HCT116 (cell line): ENCODE results near the gene ZSCAN21. TPM values are rescaled to one million over a fixed set of nuclear protein-coding genes. Genes with fewer than 3 reads are reported as not detected.

Source experiments
- ATAC-seq: fragments of 200-7000 bp; cut with Tn5 transposase; 2 replicates; pipeline ENCODE4 v1.9.1; 2020; ENCODE audit warnings: mild to moderate bottlenecking, moderate library complexity
- BruUV-seq: library from RNA; stranded (reverse); fragments of 400-500 nt; replicated peaks from 2 replicates; lab custom pipeline; 2021; lab: Mats Ljungman, UMichigan
- CTCF ChIA-PET: fragments of 300-600 bp; sonication (Branson Sonifier 250); formaldehyde crosslinking; loops from one replicate; lab custom pipeline; 2021; ENCODE audit warnings: antibody characterized with exemption; lab: Charles Lee
- POLR2A ChIA-PET: fragments of 300-600, 350-600 bp; sonication (Branson Sonifier 250); formaldehyde crosslinking; loops from one replicate; lab custom pipeline; 2021; ENCODE audit warnings: antibody characterized with exemption; lab: Charles Lee
- RAD21 ChIA-PET, 2 experiments: fragments of 300-600 bp; sonication (Branson Sonifier 250); formaldehyde crosslinking; loops; one replicate each; lab custom pipeline; 2023; ENCODE audit warnings: low total read pairs in 2 of 2; ENCODE audit not compliant: uncharacterized antibody in 2 of 2, unreplicated experiment in 2 of 2, low non-redundant PET in 1 of 2; lab: Charles Lee
- DNase-seq: peaks from one replicate; pipeline ENCODE4 v3.0.0-alpha.2; 2010; ENCODE audit warnings: low read depth, low spot score
- H2AFZ ChIP-seq: fragments of 200-600 bp; shearing (Covaris generic), sonication (generic); 2 replicates; pipeline ENCODE4 v1.6.1; 2017; ENCODE audit warnings: low read depth, mixed run types, mixed read lengths, antibody characterized with exemption, low read length; ENCODE audit not compliant: poor library complexity, severe bottlenecking
- H3K27ac ChIP-seq: 2 replicates; pipeline ENCODE4 v1.5.1; 2012; ENCODE audit warnings: low read depth, low read length
- H3K27me3 ChIP-seq: fragments of 200-600 bp; sonication (generic); 2 replicates; pipeline ENCODE4 v1.6.1; 2016; ENCODE audit warnings: mixed run types, low read length, mixed read lengths; ENCODE audit not compliant: insufficient read depth
- H3K36me3 ChIP-seq, 2 experiments: fragments of 200-500 bp in 1 of 2; fragments of 200-600 bp in 1 of 2; sonication (Bioruptor generic) in 1 of 2; sonication (generic) in 1 of 2; 2 replicates each; pipeline versions ENCODE4 v1.5.1 to v1.6.1; 2014 to 2016; ENCODE audit warnings: low read length in 2 of 2, inconsistent platforms in 1 of 2, mixed read lengths in 1 of 2, mixed run types in 1 of 2; ENCODE audit not compliant: insufficient read depth in 2 of 2, control insufficient read depth in 1 of 2
- H3K4me1 ChIP-seq, 2 experiments: fragments of 200-600 bp in 1 of 2; sonication (generic) in 1 of 2; 2 replicates each; pipeline versions ENCODE4 v1.5.1 to v1.6.1; 2012 to 2017; ENCODE audit warnings: low read length in 2 of 2, inconsistent platforms in 1 of 2, mild to moderate bottlenecking in 1 of 2, mixed read lengths in 1 of 2, mixed run types in 1 of 2, moderate library complexity in 1 of 2; ENCODE audit not compliant: insufficient read depth in 2 of 2, control insufficient read depth in 1 of 2
- H3K4me2 ChIP-seq: fragments of 200-600 bp; sonication (generic); 2 replicates; pipeline ENCODE4 v1.6.1; 2017; ENCODE audit warnings: mixed run types, low read length, mixed read lengths
- H3K4me3 ChIP-seq, 2 experiments: fragments of 200-600 bp in 1 of 2; sonication (generic) in 1 of 2; replicated peaks in 1 of 2; 2 replicates each; pipeline ENCODE4 v1.5.1; 2011 to 2016; ENCODE audit warnings: low read length in 2 of 2, control low read depth in 1 of 2, low read depth in 1 of 2, mild to moderate bottlenecking in 1 of 2, mixed read lengths in 1 of 2, mixed run types in 1 of 2
- H3K79me2 ChIP-seq: fragments of 200-600 bp; sonication (generic); 2 replicates; pipeline ENCODE4 v1.6.1; 2017; ENCODE audit warnings: mild to moderate bottlenecking, mixed run types, low read length, moderate library complexity, mixed read lengths; ENCODE audit not compliant: insufficient read depth
- H3K9ac ChIP-seq: fragments of 200-600 bp; sonication (generic); 2 replicates; pipeline ENCODE4 v1.6.1; 2016; ENCODE audit warnings: low read length, mixed read lengths
- H3K9me2 ChIP-seq: fragments of 200-600 bp; sonication (generic), shearing (Covaris generic); 2 replicates; pipeline ENCODE4 v1.6.1; 2017; ENCODE audit warnings: mixed run types, mild to moderate bottlenecking, moderate library complexity; ENCODE audit not compliant: insufficient read depth
- H3K9me3 ChIP-seq, 2 experiments: fragments of 200-500 bp in 1 of 2; fragments of 200-600 bp in 1 of 2; sonication (Bioruptor generic) in 1 of 2; sonication (generic) in 1 of 2; 2 replicates each; pipeline ENCODE4 v1.6.1; 2014 to 2017; ENCODE audit warnings: low read length in 2 of 2, mixed read lengths in 2 of 2, inconsistent platforms in 1 of 2, low read depth in 1 of 2, mild to moderate bottlenecking in 1 of 2, mixed run types in 1 of 2, moderate library complexity in 1 of 2; ENCODE audit not compliant: control insufficient read depth in 1 of 2, insufficient read depth in 1 of 2
- H4K20me1 ChIP-seq: fragments of 200-600 bp; sonication (generic), shearing (Covaris generic); 2 replicates; pipeline ENCODE4 v1.6.1; 2017; ENCODE audit warnings: mixed run types, mild to moderate bottlenecking, moderate library complexity; ENCODE audit not compliant: insufficient read depth
- CBX3 ChIP-seq: IDR thresholded peaks from 2 replicates; pipeline ENCODE4 v1.6.1; 2012; ENCODE audit warnings: low read depth
- EGR1 ChIP-seq: IDR thresholded peaks from 2 replicates; pipeline ENCODE4 v1.6.1; 2012; ENCODE audit warnings: low read depth
- EZH2 ChIP-seq: fragments of 200-600 bp; sonication (generic); IDR thresholded peaks from 2 replicates; pipeline ENCODE4 v1.6.1; 2017; ENCODE audit warnings: antibody characterized with exemption, mixed run types
- EZH2phosphoT487 ChIP-seq: fragments of 200-600 bp; IDR thresholded peaks from 2 replicates; pipeline ENCODE4 v1.6.1; 2018; ENCODE audit warnings: antibody characterized with exemption, borderline replicate concordance
- FOSL1 ChIP-seq: IDR thresholded peaks from 2 replicates; pipeline ENCODE4 v1.6.1; 2012; ENCODE audit warnings: low read depth
- POLR2A ChIP-seq: IDR thresholded peaks from 2 replicates; pipeline ENCODE4 v1.7.0; 2011; ENCODE audit warnings: borderline replicate concordance; ENCODE audit not compliant: insufficient read depth, insufficient read length; ENCODE audit errors: extremely low read depth
- RAD21 ChIP-seq: IDR thresholded peaks from 2 replicates; pipeline ENCODE4 v1.6.1; 2012; ENCODE audit warnings: low read depth, mild to moderate bottlenecking
- SIN3A ChIP-seq: IDR thresholded peaks from 2 replicates; pipeline ENCODE4 v1.6.1; 2012; ENCODE audit warnings: low read depth
- SRF ChIP-seq: IDR thresholded peaks from 2 replicates; pipeline ENCODE4 v1.6.1; 2012; ENCODE audit warnings: low read depth
- TCF7L2 ChIP-seq: IDR thresholded peaks from 2 replicates; pipeline ENCODE4 v1.7.0; 2011; ENCODE audit warnings: borderline replicate concordance, inconsistent platforms; ENCODE audit not compliant: insufficient read depth, insufficient read length; ENCODE audit errors: extremely low read depth
- YY1 ChIP-seq: IDR thresholded peaks from 2 replicates; pipeline ENCODE4 v1.6.1; 2011; ENCODE audit warnings: low read length, low read depth, moderate library complexity, mild to moderate bottlenecking; ENCODE audit not compliant: insufficient replicate concordance; ENCODE audit errors: extremely low read depth
- intact Hi-C: fragments of 100-400 bp; cut with micrococcal nuclease; formaldehyde crosslinking; loops from 2 replicates; pipeline ENCODE4 v1.10.0; 2022
- total RNA-seq: library from RNA; stranded (reverse); gene quantifications from one replicate; pipeline ENCODE4 v1.2.1, GENCODE V29; 2021; ENCODE audit not compliant: unreplicated experiment
- TF ChIP-seq, protein P1 (sequence below): IDR thresholded peaks from 2 replicates; pipeline ENCODE4 v1.6.1; 2012; ENCODE audit warnings: low read depth
- TF ChIP-seq, protein P2 (sequence below): IDR thresholded peaks from 2 replicates; pipeline ENCODE4 v1.6.1; 2012
- TF ChIP-seq, protein P3 (sequence below), 3 experiments: fragments of 200-600 bp in 1 of 3; sonication (generic) in 1 of 3; IDR thresholded peaks in 2 of 3; conservative IDR thresholded peaks in 1 of 3; 2 replicates each; pipeline ENCODE4 v1.5.1; 2012 to 2017; ENCODE audit warnings: low read depth in 2 of 3, low read length in 2 of 3, antibody characterized with exemption in 1 of 3, borderline replicate concordance in 1 of 3, control low read depth in 1 of 3, mild to moderate bottlenecking in 1 of 3, mixed read lengths in 1 of 3, mixed run types in 1 of 3, moderate library complexity in 1 of 3; ENCODE audit not compliant: insufficient read depth in 1 of 3
- TF ChIP-seq, protein P4 (sequence below): IDR thresholded peaks from 2 replicates; pipeline ENCODE4 v1.6.1; 2011; ENCODE audit warnings: mild to moderate bottlenecking, low read length, moderate library complexity; ENCODE audit not compliant: insufficient replicate concordance; ENCODE audit errors: extremely low read depth

ZSCAN21 gene
- total RNA-seq, 1 experiment from 2014 or later = 10.3 TPM

DNA sequence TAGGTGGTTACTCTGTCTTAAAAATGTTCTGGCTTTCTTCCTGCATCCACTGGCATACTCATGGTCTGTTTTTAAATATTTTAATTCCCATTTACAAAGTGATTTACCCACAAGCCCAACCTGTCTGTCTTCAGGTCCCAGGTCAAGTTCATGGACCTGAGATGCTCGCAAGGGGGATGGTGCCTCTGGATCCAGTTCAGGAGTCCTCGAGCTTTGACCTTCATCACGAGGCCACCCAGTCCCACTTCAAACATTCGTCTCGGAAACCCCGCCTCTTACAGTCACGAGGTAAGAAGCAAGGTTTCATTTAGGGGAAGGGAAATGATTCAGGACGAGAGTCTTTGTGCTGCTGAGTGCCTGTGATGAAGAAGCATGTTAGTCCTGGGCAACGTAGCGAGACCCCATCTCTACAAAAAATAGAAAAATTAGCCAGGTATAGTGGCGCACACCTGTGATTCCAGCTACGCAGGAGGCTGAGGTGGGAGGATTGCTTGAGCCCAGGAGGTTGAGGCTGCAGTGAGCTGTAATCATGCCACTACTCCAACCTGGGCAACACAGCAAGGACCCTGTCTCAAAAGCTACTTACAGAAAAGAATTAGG lies 25.5 kb upstream of the ZSCAN21 start:
- ChIA-PET CTCF (no interaction called here), POLR2A (no interaction called here), RAD21 (no interaction called here)
- H4K20me1 ChIP-seq = no peaks in the 10 kb centered on the region; the same call in 1 of the 2 replicates
- no peaks in the 10 kb centered on the region for H3K9me3 ChIP-seq
- no peak overlapping the region for H3K27ac ChIP-seq
- DNase-seq (no peak), ATAC-seq (no peak)
- intact Hi-C loops = no loop called here
- no peak overlapping the region for H3K9ac ChIP-seq
- H3K9me2 ChIP-seq = no peaks in the 10 kb centered on the region
- TF ChIP-seq RAD21 (no peak), SIN3A (no peak), CBX3 (no peak), EZH2 (no peak), TCF7L2 (no peak), EZH2phosphoT487 (no peak), EGR1 (no peak), POLR2A (no peak), YY1 (no peak), FOSL1 (no peak), SRF (no peak)
- TF ChIP-seq, protein P1, sequence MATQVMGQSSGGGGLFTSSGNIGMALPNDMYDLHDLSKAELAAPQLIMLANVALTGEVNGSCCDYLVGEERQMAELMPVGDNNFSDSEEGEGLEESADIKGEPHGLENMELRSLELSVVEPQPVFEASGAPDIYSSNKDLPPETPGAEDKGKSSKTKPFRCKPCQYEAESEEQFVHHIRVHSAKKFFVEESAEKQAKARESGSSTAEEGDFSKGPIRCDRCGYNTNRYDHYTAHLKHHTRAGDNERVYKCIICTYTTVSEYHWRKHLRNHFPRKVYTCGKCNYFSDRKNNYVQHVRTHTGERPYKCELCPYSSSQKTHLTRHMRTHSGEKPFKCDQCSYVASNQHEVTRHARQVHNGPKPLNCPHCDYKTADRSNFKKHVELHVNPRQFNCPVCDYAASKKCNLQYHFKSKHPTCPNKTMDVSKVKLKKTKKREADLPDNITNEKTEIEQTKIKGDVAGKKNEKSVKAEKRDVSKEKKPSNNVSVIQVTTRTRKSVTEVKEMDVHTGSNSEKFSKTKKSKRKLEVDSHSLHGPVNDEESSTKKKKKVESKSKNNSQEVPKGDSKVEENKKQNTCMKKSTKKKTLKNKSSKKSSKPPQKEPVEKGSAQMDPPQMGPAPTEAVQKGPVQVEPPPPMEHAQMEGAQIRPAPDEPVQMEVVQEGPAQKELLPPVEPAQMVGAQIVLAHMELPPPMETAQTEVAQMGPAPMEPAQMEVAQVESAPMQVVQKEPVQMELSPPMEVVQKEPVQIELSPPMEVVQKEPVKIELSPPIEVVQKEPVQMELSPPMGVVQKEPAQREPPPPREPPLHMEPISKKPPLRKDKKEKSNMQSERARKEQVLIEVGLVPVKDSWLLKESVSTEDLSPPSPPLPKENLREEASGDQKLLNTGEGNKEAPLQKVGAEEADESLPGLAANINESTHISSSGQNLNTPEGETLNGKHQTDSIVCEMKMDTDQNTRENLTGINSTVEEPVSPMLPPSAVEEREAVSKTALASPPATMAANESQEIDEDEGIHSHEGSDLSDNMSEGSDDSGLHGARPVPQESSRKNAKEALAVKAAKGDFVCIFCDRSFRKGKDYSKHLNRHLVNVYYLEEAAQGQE = no peak
- TF ChIP-seq, protein P2, sequence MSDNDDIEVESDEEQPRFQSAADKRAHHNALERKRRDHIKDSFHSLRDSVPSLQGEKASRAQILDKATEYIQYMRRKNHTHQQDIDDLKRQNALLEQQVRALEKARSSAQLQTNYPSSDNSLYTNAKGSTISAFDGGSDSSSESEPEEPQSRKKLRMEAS = no peak
- TF ChIP-seq, protein P3, sequence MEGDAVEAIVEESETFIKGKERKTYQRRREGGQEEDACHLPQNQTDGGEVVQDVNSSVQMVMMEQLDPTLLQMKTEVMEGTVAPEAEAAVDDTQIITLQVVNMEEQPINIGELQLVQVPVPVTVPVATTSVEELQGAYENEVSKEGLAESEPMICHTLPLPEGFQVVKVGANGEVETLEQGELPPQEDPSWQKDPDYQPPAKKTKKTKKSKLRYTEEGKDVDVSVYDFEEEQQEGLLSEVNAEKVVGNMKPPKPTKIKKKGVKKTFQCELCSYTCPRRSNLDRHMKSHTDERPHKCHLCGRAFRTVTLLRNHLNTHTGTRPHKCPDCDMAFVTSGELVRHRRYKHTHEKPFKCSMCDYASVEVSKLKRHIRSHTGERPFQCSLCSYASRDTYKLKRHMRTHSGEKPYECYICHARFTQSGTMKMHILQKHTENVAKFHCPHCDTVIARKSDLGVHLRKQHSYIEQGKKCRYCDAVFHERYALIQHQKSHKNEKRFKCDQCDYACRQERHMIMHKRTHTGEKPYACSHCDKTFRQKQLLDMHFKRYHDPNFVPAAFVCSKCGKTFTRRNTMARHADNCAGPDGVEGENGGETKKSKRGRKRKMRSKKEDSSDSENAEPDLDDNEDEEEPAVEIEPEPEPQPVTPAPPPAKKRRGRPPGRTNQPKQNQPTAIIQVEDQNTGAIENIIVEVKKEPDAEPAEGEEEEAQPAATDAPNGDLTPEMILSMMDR (IDR thresholded peaks at IDR 0.05 in 2 of 3, conservative IDR thresholded peaks at IDR 0.05 in 1 of 3; ENCODE audit: borderline replicate concordance in 1 of 3, insufficient read depth in 1 of 3, low read depth in 2 of 3, low read length in 2 of 3) = no peak
- TF ChIP-seq, protein P4, sequence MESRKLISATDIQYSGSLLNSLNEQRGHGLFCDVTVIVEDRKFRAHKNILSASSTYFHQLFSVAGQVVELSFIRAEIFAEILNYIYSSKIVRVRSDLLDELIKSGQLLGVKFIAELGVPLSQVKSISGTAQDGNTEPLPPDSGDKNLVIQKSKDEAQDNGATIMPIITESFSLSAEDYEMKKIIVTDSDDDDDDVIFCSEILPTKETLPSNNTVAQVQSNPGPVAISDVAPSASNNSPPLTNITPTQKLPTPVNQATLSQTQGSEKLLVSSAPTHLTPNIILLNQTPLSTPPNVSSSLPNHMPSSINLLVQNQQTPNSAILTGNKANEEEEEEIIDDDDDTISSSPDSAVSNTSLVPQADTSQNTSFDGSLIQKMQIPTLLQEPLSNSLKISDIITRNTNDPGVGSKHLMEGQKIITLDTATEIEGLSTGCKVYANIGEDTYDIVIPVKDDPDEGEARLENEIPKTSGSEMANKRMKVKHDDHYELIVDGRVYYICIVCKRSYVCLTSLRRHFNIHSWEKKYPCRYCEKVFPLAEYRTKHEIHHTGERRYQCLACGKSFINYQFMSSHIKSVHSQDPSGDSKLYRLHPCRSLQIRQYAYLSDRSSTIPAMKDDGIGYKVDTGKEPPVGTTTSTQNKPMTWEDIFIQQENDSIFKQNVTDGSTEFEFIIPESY = no peak
- H2AFZ ChIP-seq = no peak overlapping the region
- peaks cover 22 to 41% of the 10 kb centered on the region in 2 experiments for H3K36me3 ChIP-seq
- H3K4me1 ChIP-seq = no peaks in the 10 kb centered on the region
- no peak overlapping the region for H3K4me3 ChIP-seq
- H3K27me3 ChIP-seq = no peaks in the 10 kb centered on the region
- BruUV-seq = no TSS peak
- no peak overlapping the region for H3K4me2 ChIP-seq
- peaks cover 38% of the 10 kb centered on the region for H3K79me2 ChIP-seq
